ENCODE data around the gene TNC. TPM values are rescaled to one million over a fixed set of nuclear protein-coding genes. Genes with fewer than 3 reads are reported as not detected.

TNC gene
- total and polyA plus RNA-seq, 8 donors, result 0.31 to 12.5 (median 1.4) TPM

GRCh38 chr9:115022760-115023434, 95.1 kb downstream of the TNC start:
- TF ChIP-seq CTCF (IDR thresholded peaks at IDR 0.05), result no peak
- H3K4me1 ChIP-seq, result no peaks in the 10 kb centered on the region
- FAIRE-seq (no peak), DNase-seq (no peak), ATAC-seq (no peak)
- intact Hi-C loops (cut with DNase I), result no loop called here
- H3K27me3 ChIP-seq, result no peaks in the 10 kb centered on the region
- H3K36me3 ChIP-seq, result no peaks in the 10 kb centered on the region
- no peak overlapping the region for H3K4me3 ChIP-seq
- H3K9me3 ChIP-seq, result no peaks in the 10 kb centered on the region
- 83% methylated on average over 6 of the region's 6 CpGs for WGBS, 2 donors
- H3K27ac ChIP-seq, result no peak overlapping the region

- FAIRE-seq, result peak; percentile 86
- 69 to 71% methylated on average over 8 of the region's 8 CpGs for WGBS, 2 donors
Observed at GRCh38 chr9:115018547-115019435, 99.2 kb downstream of the TNC start.

GRCh38 chr9:115016344-115016743, 101.6 kb downstream of the TNC start:
- WGBS, 2 donors, result 54 to 63% methylated on average over 5 of the region's 5 CpGs
- FAIRE-seq, result no peak
- H3K36me3 ChIP-seq, result no peaks in the 10 kb centered on the region

More at GRCh38 chr9:115018547-115019435, 99.2 kb downstream of the TNC start:
- ATAC-seq, result no peak
- DNase-seq, result no peak
- no peak overlapping the region for H3K4me3 ChIP-seq
- no peak for TF ChIP-seq CTCF (IDR thresholded peaks at IDR 0.05)
- H3K4me1 ChIP-seq, result no peaks in the 10 kb centered on the region
- no peaks in the 10 kb centered on the region for H3K27me3 ChIP-seq
- H3K27ac ChIP-seq, result no peak overlapping the region
- intact Hi-C loops (cut with DNase I), result loop anchor here in 2 of 3 donors (5.0 to 10.0 kb wide), 4 partner anchors 281 to 614 kb away; no protein-coding TSS in a partner anchor
- H3K9me3 ChIP-seq, result no peaks in the 10 kb centered on the region
- H3K36me3 ChIP-seq, result no peaks in the 10 kb centered on the region

GRCh38 chr9:115015018-115015635, 102.8 kb downstream of the TNC start:
- Histone ChIP-seq H3K36me3 (no peaks in the 10 kb centered on the region), H3K27ac (no peak overlapping the region), H3K4me3 (no peak overlapping the region), H3K4me1 (no peaks in the 10 kb centered on the region), H3K27me3 (no peaks in the 10 kb centered on the region), H3K9me3 (no peaks in the 10 kb centered on the region)
- 38 to 44% methylated on average over 4 of the region's 4 CpGs for WGBS, 2 donors
- TF ChIP-seq CTCF (IDR thresholded peaks at IDR 0.05), result peak; percentile 11 to 33 (median 20)
- DNase-seq (peak in 1 of 6 donors; percentile 23), FAIRE-seq (no peak), ATAC-seq (peak; percentile 56 to 81 (median 70))
- intact Hi-C loops (cut with DNase I), result loop anchor here in 2 of 3 donors (5.0 to 10.0 kb wide), 4 partner anchors 278 to 610 kb away; no protein-coding TSS in a partner anchor

More at GRCh38 chr9:115016344-115016743, 101.6 kb downstream of the TNC start:
- no peaks in the 10 kb centered on the region for H3K27me3 ChIP-seq
- no peak overlapping the region for H3K27ac ChIP-seq
- peak in 1 of 4 donors; percentile 14 for ATAC-seq
- no peak overlapping the region for H3K4me3 ChIP-seq
- H3K9me3 ChIP-seq, result no peaks in the 10 kb centered on the region
- intact Hi-C loops (cut with DNase I), result loop anchor here in 2 of 3 donors (5.0 to 10.0 kb wide), 4 partner anchors 279 to 612 kb away; no protein-coding TSS in a partner anchor
- H3K4me1 ChIP-seq, result no peaks in the 10 kb centered on the region
- TF ChIP-seq CTCF (IDR thresholded peaks at IDR 0.05), result no peak
- no peak for DNase-seq

Measured in pancreas (tissue), 10 donors.